Caco-2 (cell line): Measurements from ENCODE around the gene PRSS57. TPM values are rescaled to one million over a fixed set of nuclear protein-coding genes. Genes with fewer than 3 reads are reported as not detected.
A peak's percentile ranks its signal among the peaks of the same experiment; 100 is the strongest.
"Not testable (repeated sequence)": the region's sequence is repeated elsewhere in the genome, so short reads cannot be mapped to it uniquely, and the experiment has no call there.

Experiments
- BruUV-seq: library from RNA; stranded (reverse); fragments of 400-500 nt; replicated peaks from 2 replicates; lab custom pipeline; 2021; lab: Mats Ljungman, UMichigan
- CTCF ChIA-PET: fragments of 300-600 bp; sonication (Branson Sonifier 250); formaldehyde crosslinking; loops from one replicate; lab custom pipeline; 2022; ENCODE audit warnings: antibody characterized with exemption; lab: Charles Lee
- POLR2A ChIA-PET: fragments of 300-600 bp; sonication (Branson Sonifier 250); formaldehyde crosslinking; loops from one replicate; lab custom pipeline; 2022; ENCODE audit warnings: antibody characterized with exemption; lab: Charles Lee
- DNase-seq, 2 experiments: peaks; one replicate each; pipeline versions ENCODE4 v3.0.0 to v3.0.0-alpha.2; 2020 to 2022
- H3K27me3 ChIP-seq: replicated peaks from 2 replicates; pipeline ENCODE4 v1.6.0; 2011; ENCODE audit warnings: low read length; ENCODE audit not compliant: control insufficient read depth, insufficient read depth
- H3K36me3 ChIP-seq: 2 replicates; pipeline ENCODE4 v1.5.1; 2011; ENCODE audit warnings: low read length; ENCODE audit not compliant: control insufficient read depth, insufficient read depth
- H3K4me1 ChIP-seq: fragments of 250-450 bp; sonication (Bioruptor Pico); 2 replicates; pipeline ENCODE4 v1.5.1; 2020; ENCODE audit warnings: mild to moderate bottlenecking
- H3K4me3 ChIP-seq: 2 replicates; pipeline ENCODE4 v1.5.1; 2011; ENCODE audit warnings: low read depth, mild to moderate bottlenecking, control low read depth, low read length
- H3K9me3 ChIP-seq: fragments of 250-450 bp; sonication (Bioruptor Pico); 2 replicates; pipeline ENCODE4 v1.5.1; 2020; ENCODE audit warnings: mild to moderate bottlenecking, moderate library complexity
- H3K27ac Mint-ChIP-seq: one replicate; pipeline ENCODE4 v1.8.0; 2022; ENCODE audit warnings: mixed read lengths; ENCODE audit not compliant: unreplicated experiment
- H3K27me3 Mint-ChIP-seq: one replicate; pipeline ENCODE4 v1.8.0; 2022; ENCODE audit warnings: mixed read lengths; ENCODE audit not compliant: insufficient read depth, unreplicated experiment
- H3K36me3 Mint-ChIP-seq: one replicate; pipeline ENCODE4 v1.8.0; 2022; ENCODE audit warnings: mild to moderate bottlenecking, mixed read lengths; ENCODE audit not compliant: insufficient read depth, unreplicated experiment
- H3K4me1 Mint-ChIP-seq: one replicate; pipeline ENCODE4 v1.8.0; 2022; ENCODE audit warnings: low read depth, mixed read lengths; ENCODE audit not compliant: unreplicated experiment
- H3K4me3 Mint-ChIP-seq: one replicate; pipeline ENCODE4 v1.8.0; 2022; ENCODE audit warnings: mild to moderate bottlenecking, moderate library complexity, mixed read lengths; ENCODE audit not compliant: unreplicated experiment
- H3K9me3 Mint-ChIP-seq: one replicate; pipeline ENCODE4 v1.8.0; 2022; ENCODE audit warnings: mixed read lengths; ENCODE audit not compliant: unreplicated experiment
- intact Hi-C: fragments of 100-400 bp; cut with micrococcal nuclease; formaldehyde crosslinking; loops from one replicate; pipeline ENCODE4 v1.10.0; 2022; ENCODE audit not compliant: unreplicated experiment
- total RNA-seq: library from RNA; stranded (reverse); gene quantifications from 2 replicates; pipeline ENCODE4 v1.2.3, GENCODE V29; 2022
- TF ChIP-seq, protein P1 (sequence below), 2 experiments: fragments of 200-600 bp in 1 of 2; IDR thresholded peaks; 1 replicate in 1 of 2; 2 replicates in 1 of 2; pipeline versions ENCODE4 v1.5.1 to v1.8.0; 2011 to 2022; ENCODE audit warnings: antibody characterized with exemption in 1 of 2, control low read depth in 1 of 2, inconsistent platforms in 1 of 2, low read depth in 1 of 2, low read length in 1 of 2, mild to moderate bottlenecking in 1 of 2, moderate library complexity in 1 of 2; ENCODE audit not compliant: insufficient read depth in 1 of 2, severe bottlenecking in 1 of 2, unreplicated experiment in 1 of 2

The PRSS57 gene
- total RNA-seq, 1 experiment from 2014 or later, result not detected

DNA sequence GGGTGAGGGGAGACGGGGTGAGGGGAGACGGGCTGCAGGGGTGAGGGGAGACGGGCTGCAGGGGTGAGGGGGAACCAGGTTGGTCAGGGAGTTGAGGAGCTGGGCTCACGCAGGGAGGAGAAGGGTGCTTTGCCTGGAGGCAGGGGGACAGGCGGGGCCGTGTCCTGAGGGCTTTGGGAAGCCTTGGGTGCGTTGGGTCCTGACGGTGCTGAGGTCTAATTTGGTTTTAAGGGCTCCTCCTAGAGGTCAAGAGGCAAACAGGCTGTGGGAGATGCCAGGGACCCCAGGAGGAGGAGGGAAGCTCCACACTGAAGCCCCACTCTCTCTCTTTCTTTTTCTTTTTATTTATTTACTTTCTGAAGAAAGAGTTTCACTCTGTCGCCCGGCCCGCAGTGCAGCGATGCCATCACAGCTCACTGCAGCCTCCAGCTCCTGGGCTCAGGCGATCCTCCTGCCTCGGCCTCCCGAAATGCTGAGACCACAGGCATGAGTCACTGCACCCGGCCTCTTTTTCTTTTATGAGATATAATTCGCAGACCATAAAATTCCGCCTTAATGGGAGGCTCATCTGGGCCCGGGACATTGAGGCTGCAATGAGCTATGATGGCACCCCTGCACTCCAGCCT, 46.4 kb upstream of the PRSS57 start:
- ChIA-PET CTCF (interaction anchor here (0.6 to 0.9 kb wide), 2 partner anchors 10 to 113 kb away, joined by 3 read pairs; no protein-coding TSS in a partner anchor), POLR2A (interaction anchor here (0.6 to 1.4 kb wide), 2 partner anchors 11 to 242 kb away, joined by 3 to 8 read pairs; no protein-coding TSS in a partner anchor)
- Mint-ChIP-seq H3K4me3 (no peak overlapping the region), H3K36me3 (peaks cover 45% of the 10 kb centered on the region), H3K27me3 (no peaks in the 10 kb centered on the region), H3K9me3 (no peaks in the 10 kb centered on the region), H3K27ac (no peak overlapping the region), H3K4me1 (peaks cover 7% of the 10 kb centered on the region)
- Histone ChIP-seq H3K4me1 (peaks cover 16% of the 10 kb centered on the region), H3K36me3 (no peaks in the 10 kb centered on the region), H3K9me3 (peaks cover 8% of the 10 kb centered on the region), H3K27me3 (no peaks in the 10 kb centered on the region), H3K4me3 (no peak overlapping the region)
- peak; percentile 56 to 59 for DNase-seq
- BruUV-seq, result no TSS peak
- intact Hi-C loops, result no loop called here
- TF ChIP-seq, protein P1, sequence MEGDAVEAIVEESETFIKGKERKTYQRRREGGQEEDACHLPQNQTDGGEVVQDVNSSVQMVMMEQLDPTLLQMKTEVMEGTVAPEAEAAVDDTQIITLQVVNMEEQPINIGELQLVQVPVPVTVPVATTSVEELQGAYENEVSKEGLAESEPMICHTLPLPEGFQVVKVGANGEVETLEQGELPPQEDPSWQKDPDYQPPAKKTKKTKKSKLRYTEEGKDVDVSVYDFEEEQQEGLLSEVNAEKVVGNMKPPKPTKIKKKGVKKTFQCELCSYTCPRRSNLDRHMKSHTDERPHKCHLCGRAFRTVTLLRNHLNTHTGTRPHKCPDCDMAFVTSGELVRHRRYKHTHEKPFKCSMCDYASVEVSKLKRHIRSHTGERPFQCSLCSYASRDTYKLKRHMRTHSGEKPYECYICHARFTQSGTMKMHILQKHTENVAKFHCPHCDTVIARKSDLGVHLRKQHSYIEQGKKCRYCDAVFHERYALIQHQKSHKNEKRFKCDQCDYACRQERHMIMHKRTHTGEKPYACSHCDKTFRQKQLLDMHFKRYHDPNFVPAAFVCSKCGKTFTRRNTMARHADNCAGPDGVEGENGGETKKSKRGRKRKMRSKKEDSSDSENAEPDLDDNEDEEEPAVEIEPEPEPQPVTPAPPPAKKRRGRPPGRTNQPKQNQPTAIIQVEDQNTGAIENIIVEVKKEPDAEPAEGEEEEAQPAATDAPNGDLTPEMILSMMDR (IDR thresholded peaks at IDR 0.05; ENCODE audit: insufficient read depth in 1 of 2, low read depth in 1 of 2, low read length in 1 of 2, severe bottlenecking in 1 of 2, unreplicated experiment in 1 of 2), result peak in 1 of 2 experiments; percentile 20

DNA sequence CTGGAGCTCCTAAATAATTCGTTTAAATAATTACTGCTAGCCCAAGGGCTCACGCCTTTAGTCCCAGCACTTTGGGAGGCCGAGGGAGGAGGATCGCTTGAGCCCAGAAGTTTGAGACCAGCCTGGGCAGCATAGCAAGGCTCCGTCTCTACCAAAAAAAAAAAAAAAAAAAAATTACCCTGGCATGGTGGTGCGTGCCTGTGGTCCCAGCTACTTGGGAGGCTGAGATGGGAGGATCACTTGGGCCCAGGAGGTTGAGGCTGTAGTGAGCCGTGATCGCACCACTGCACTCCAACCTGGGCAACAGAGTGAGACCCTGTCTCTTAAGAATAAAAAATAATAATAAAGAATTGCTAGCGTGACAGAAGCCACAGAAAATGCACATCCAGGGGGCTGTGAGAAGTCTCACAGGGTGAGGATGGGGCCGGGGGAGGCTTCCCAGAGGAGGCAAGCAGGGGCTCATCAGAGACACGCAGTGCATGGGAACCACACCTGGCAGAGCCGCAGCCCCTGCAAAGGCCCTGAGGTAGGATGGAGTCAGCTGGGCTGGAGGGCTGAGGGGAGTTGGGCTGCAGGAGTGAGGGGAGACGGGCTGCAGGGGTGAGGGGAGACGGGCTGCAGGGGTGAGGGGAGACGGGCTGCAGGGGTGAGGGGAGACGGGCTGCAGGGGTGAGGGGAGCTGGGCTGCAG, 45.7 kb upstream of the PRSS57 start:
- ChIA-PET POLR2A (interaction anchor here (1.4 kb wide), 1 partner anchor 12 kb away, joined by 8 read pairs; no protein-coding TSS in a partner anchor), CTCF (interaction anchor here (0.6 to 0.9 kb wide), 2 partner anchors 11 to 114 kb away, joined by 3 read pairs; no protein-coding TSS in a partner anchor)
- H3K4me3 ChIP-seq, intact Hi-C loops, DNase-seq, H3K4me1 Mint-ChIP-seq, BruUV-seq, H3K27me3 ChIP-seq, H3K27me3 Mint-ChIP-seq, H3K4me3 Mint-ChIP-seq, H3K27ac Mint-ChIP-seq, H3K36me3 ChIP-seq, H3K9me3 ChIP-seq, H3K9me3 Mint-ChIP-seq: not testable (repeated sequence)
- H3K4me1 ChIP-seq, result peaks cover 16% of the 10 kb centered on the region
- H3K36me3 Mint-ChIP-seq, result peaks cover 49% of the 10 kb centered on the region

DNA sequence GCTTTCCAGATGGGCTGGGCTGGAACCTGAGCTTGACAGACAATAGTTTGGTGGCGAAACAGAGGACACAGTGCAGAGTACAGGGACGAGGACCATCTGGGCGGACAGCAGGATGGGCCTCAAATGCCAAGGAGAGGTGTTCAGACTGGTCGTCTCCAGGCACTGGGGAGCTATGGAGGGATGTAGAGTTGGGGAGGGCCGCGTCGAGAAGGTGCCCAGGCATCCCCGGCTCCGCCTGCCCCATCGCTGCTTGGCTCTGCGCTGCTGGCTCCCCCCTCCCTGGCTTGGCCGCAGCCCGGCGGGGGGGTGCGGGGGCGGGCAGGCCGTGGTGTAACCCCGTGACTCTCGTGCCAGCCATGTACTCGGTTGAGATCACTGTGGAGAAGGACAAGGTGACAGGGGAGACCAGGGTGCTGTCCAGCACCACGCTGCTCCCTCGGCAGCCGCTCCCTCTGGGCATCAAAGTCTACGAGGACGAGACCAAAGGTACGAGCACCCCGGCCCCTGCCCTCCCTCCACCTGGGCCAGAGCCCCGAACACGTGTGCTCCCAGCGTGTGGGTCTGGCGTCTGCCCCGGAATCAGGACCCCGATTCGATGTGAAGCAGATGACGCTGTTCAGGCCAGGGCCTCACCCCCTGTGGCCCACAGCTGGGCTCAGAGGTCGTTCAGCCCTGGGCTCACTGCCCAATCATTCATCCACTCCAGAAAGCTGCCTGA, 44.9 kb upstream of the PRSS57 start:
- POLR2A ChIA-PET, result no interaction called here

More for the DNA sequence above, 44.9 kb upstream of the PRSS57 start:
- no peak overlapping the region for H3K27ac Mint-ChIP-seq
- Histone ChIP-seq H3K27me3 (no peaks in the 10 kb centered on the region), H3K4me3 (no peak overlapping the region), H3K9me3 (peaks cover 8% of the 10 kb centered on the region; the same call in 1 of the 2 replicates), H3K36me3 (no peaks in the 10 kb centered on the region), H3K4me1 (peaks cover 16% of the 10 kb centered on the region)
- TF ChIP-seq, protein P1 (IDR thresholded peaks at IDR 0.05; ENCODE audit: insufficient read depth in 1 of 2, low read depth in 1 of 2, low read length in 1 of 2, severe bottlenecking in 1 of 2, unreplicated experiment in 1 of 2), result no peak
- H3K4me3 Mint-ChIP-seq, result no peak overlapping the region
- H3K9me3 Mint-ChIP-seq, result no peaks in the 10 kb centered on the region
- CTCF ChIA-PET, result no interaction called here
- BruUV-seq, result no TSS peak
- DNase-seq, result no peak
- intact Hi-C loops, result loop anchor here (2.0 kb wide), 1 partner anchor 13 kb away; no protein-coding TSS in a partner anchor
- no peaks in the 10 kb centered on the region for H3K27me3 Mint-ChIP-seq
- peaks cover 7% of the 10 kb centered on the region for H3K4me1 Mint-ChIP-seq
- H3K36me3 Mint-ChIP-seq, result peaks cover 49% of the 10 kb centered on the region
